B cell (primary cell): Measurements from ENCODE around the gene FAM216A. TPM values are rescaled to one million over a fixed set of nuclear protein-coding genes. Genes with fewer than 3 reads are reported as not detected.
"Not testable (repeated sequence)": the region's sequence is repeated elsewhere in the genome, so short reads cannot be mapped to it uniquely, and the experiment has no call there.

Source experiments
- ATAC-seq: fragments of 200-7000 bp; cut with Tn5 transposase; one replicate; pipeline ENCODE4 v1.10.0; 2021; ENCODE audit warnings: low read depth, mild to moderate bottlenecking, moderate number of reproducible peaks, moderate library complexity
- CTCF ChIA-PET: fragments of 350-600 bp; sonication (Branson Sonifier 250); formaldehyde crosslinking; loops from one replicate; lab custom pipeline; 2021; ENCODE audit warnings: antibody characterized with exemption, inconsistent platforms; lab: Charles Lee
- POLR2A ChIA-PET: fragments of 350-600 bp; sonication (Branson Sonifier 250); formaldehyde crosslinking; loops from one replicate; lab custom pipeline; 2021; ENCODE audit warnings: antibody characterized with exemption; lab: Charles Lee
- DNase-seq: peaks from one replicate; pipeline ENCODE4 v3.0.0; 2013
- H2AFZ ChIP-seq: 2 replicates; pipeline ENCODE4 v1.6.1; 2012; ENCODE audit warnings: mild to moderate bottlenecking, low read depth, low read length; ENCODE audit not compliant: insufficient read depth, poor library complexity, severe bottlenecking
- H3K27ac ChIP-seq, 2 donors: 1 replicate in 1 of 2; 2 replicates in 1 of 2; pipeline ENCODE4 v1.5.1; 2012 to 2013; ENCODE audit warnings: low read length in 2 of 2, mild to moderate bottlenecking in 2 of 2, moderate library complexity in 1 of 2
- H3K27me3 ChIP-seq, 4 experiments: fragments of 200-600 bp in 1 of 4; sonication (generic) in 1 of 4; replicated peaks in 1 of 4; 1 replicate in 2 of 4; 2 replicates in 2 of 4; pipeline versions ENCODE4 v1.6.1 to v1.7.0; 2013 to 2016; ENCODE audit warnings: low read length in 3 of 4, mild to moderate bottlenecking in 2 of 4, mixed read lengths in 1 of 4, moderate library complexity in 1 of 4; ENCODE audit not compliant: insufficient read depth in 4 of 4, control insufficient read depth in 3 of 4; ENCODE audit errors: control extremely low read depth in 1 of 4
- H3K36me3 ChIP-seq, 2 experiments: replicated peaks in 1 of 2; 1 replicate in 1 of 2; 2 replicates in 1 of 2; pipeline versions ENCODE4 v1.6.1 to v1.7.1; 2013; ENCODE audit warnings: low read length in 1 of 2; ENCODE audit not compliant: insufficient read depth in 2 of 2, control insufficient read depth in 1 of 2; ENCODE audit errors: control extremely low read depth in 1 of 2, extremely low read depth in 1 of 2
- H3K4me1 ChIP-seq, 2 donors: fragments of 200-600 bp in 1 of 2; sonication (generic) in 1 of 2; 1 replicate in 1 of 2; 2 replicates in 1 of 2; pipeline versions ENCODE4 v1.5.1 to v1.6.1; 2013 to 2017; ENCODE audit warnings: low read length in 2 of 2; ENCODE audit not compliant: control insufficient read depth in 2 of 2, insufficient read depth in 2 of 2
- H3K4me2 ChIP-seq: replicated peaks from 2 replicates; pipeline ENCODE3; 2012; ENCODE audit warnings: mild to moderate bottlenecking, low read depth, low read length; ENCODE audit not compliant: poor library complexity, severe bottlenecking
- H3K4me3 ChIP-seq, 5 experiments: fragments of 200-600 bp in 1 of 5; sonication (generic) in 1 of 5; 1 replicate in 3 of 5; 2 replicates in 2 of 5; pipeline versions ENCODE4 v1.5.1 to v1.7.0; 2011 to 2016; ENCODE audit warnings: low read length in 4 of 5, mild to moderate bottlenecking in 4 of 5, low read depth in 2 of 5, control low read depth in 1 of 5, moderate library complexity in 1 of 5; ENCODE audit not compliant: insufficient read depth in 1 of 5; ENCODE audit errors: control extremely low read depth in 1 of 5, extremely low read depth in 1 of 5
- H3K79me2 ChIP-seq: fragments of 200-600 bp; sonication (generic); one replicate; pipeline ENCODE4 v1.6.0; 2016; ENCODE audit warnings: low read length; ENCODE audit not compliant: control insufficient read depth, insufficient read depth
- H3K9ac ChIP-seq: fragments of 200-600 bp; sonication (generic); 2 replicates; pipeline ENCODE4 v1.6.1; 2017; ENCODE audit warnings: mild to moderate bottlenecking, low read length, moderate library complexity
- H3K9me3 ChIP-seq, 3 donors: one replicate each; pipeline versions ENCODE4 v1.6.1 to v1.7.1; 2013; ENCODE audit warnings: low read length in 2 of 3; ENCODE audit not compliant: control insufficient read depth in 2 of 3, insufficient read depth in 1 of 3; ENCODE audit errors: control extremely low read depth in 1 of 3
- H4K20me1 ChIP-seq: 2 replicates; pipeline ENCODE4 v1.6.0; 2012; ENCODE audit warnings: mild to moderate bottlenecking, low read length; ENCODE audit not compliant: insufficient read depth, control insufficient read depth, poor library complexity, severe bottlenecking
- H3K27ac Mint-ChIP-seq: one replicate; pipeline ENCODE4 v1.8.0; 2021; ENCODE audit warnings: mixed read lengths
- H3K27me3 Mint-ChIP-seq: one replicate; pipeline ENCODE4 v1.8.0; 2021; ENCODE audit warnings: mixed read lengths
- H3K4me1 Mint-ChIP-seq: one replicate; pipeline ENCODE4 v1.8.0; 2021; ENCODE audit warnings: mixed read lengths
- H3K4me3 Mint-ChIP-seq: one replicate; pipeline ENCODE4 v1.8.0; 2021; ENCODE audit warnings: mixed read lengths
- H3K9me3 Mint-ChIP-seq: one replicate; pipeline ENCODE4 v1.8.0; 2022; ENCODE audit warnings: mixed read lengths; ENCODE audit not compliant: insufficient read depth
- CTCF ChIP-seq: fragments of 200-600 bp; IDR thresholded peaks from one replicate; pipeline ENCODE4 v1.8.0; 2022; ENCODE audit warnings: antibody characterized with exemption, mild to moderate bottlenecking
- EZH2 ChIP-seq: IDR thresholded peaks from 2 replicates; pipeline ENCODE4 v1.6.1; 2012; ENCODE audit warnings: borderline replicate concordance, low read depth, mild to moderate bottlenecking, moderate library complexity, low read length; ENCODE audit not compliant: insufficient read depth, poor library complexity, severe bottlenecking
- WGBS: methylation state at CpG from one replicate; pipeline ENCODE4 v1.1.5; 2013; ENCODE audit warnings: missing lambda C conversion rate; ENCODE audit not compliant: insufficient coverage; 5-methylcytosine and 5-hydroxymethylcytosine counted together
- intact Hi-C: fragments of 100-400 bp; cut with micrococcal nuclease; formaldehyde crosslinking; loops from one replicate; pipeline ENCODE4 v1.10.0; 2022
- polyA plus RNA-seq: library from polyadenylated mRNA; depleted of rRNA; stranded (reverse); fragments of >200 nt; gene quantifications from 2 replicates; pipeline ENCODE4 v1.2.3, GENCODE V29; 2012
- total RNA-seq, 2 donors: library from RNA; stranded (reverse); fragments of 120-200 nt in 1 of 2; gene quantifications; 1 replicate in 1 of 2; 2 replicates in 1 of 2; pipeline versions ENCODE4 v1.2.3 to v1.2.4, GENCODE V29; 2013 to 2022

FAM216A gene
- total and polyA plus RNA-seq, 2 donors (not counting 1 experiment from before 2014, with no cell fraction given), result 15.7 to 19.7 TPM

- H3K36me3 ChIP-seq, result peaks cover 3 to 30% of the 10 kb centered on the region in 2 experiments
- POLR2A ChIA-PET, result interaction anchor here (0.6 kb wide), 1 partner anchor 134 kb away, joined by 8 read pairs; no protein-coding TSS in a partner anchor
- H3K4me2 ChIP-seq, H3K27ac ChIP-seq, H3K9ac ChIP-seq, H3K27ac Mint-ChIP-seq, H2AFZ ChIP-seq, DNase-seq, H3K27me3 ChIP-seq, H3K27me3 Mint-ChIP-seq, intact Hi-C loops, H3K9me3 Mint-ChIP-seq, H3K4me3 ChIP-seq, H3K4me3 Mint-ChIP-seq, H3K9me3 ChIP-seq, H4K20me1 ChIP-seq, ATAC-seq: not testable (repeated sequence)
- peaks cover 27% of the 10 kb centered on the region for H3K4me1 Mint-ChIP-seq
- peaks cover 18 to 20% of the 10 kb centered on the region in 2 donors for H3K4me1 ChIP-seq
- WGBS, result 100% methylated on average over 2 of the region's 5 CpGs
- CTCF ChIA-PET, result interaction anchor here (1.5 kb wide), 1 partner anchor 11 kb away, joined by 10 read pairs; the partner anchor contains the start of gene ARPC3
- peaks cover 47% of the 10 kb centered on the region for H3K79me2 ChIP-seq
Observed at GRCh38 chr12:110461189-110461588, 7.5 kb upstream of the FAM216A start.

- H3K9me3 Mint-ChIP-seq, result no peaks in the 10 kb centered on the region
- peaks cover 5% of the 10 kb centered on the region for H4K20me1 ChIP-seq
- TF ChIP-seq CTCF (no peak), EZH2 (no peak)
- no peak overlapping the region for H3K27ac ChIP-seq
- no peaks in the 10 kb centered on the region for H3K9me3 ChIP-seq
- H3K27ac Mint-ChIP-seq, result no peak overlapping the region
- H3K36me3 ChIP-seq, result peaks cover 1 to 24% of the 10 kb centered on the region in 2 experiments
- H3K4me1 ChIP-seq, result peaks cover 22% of the 10 kb centered on the region in 2 donors
- no peak overlapping the region for H3K4me2 ChIP-seq
- POLR2A ChIA-PET, result no interaction called here
- no peak overlapping the region for H3K4me3 ChIP-seq
- H3K79me2 ChIP-seq, result peaks cover 82% of the 10 kb centered on the region
- WGBS, result 100% methylated on average over 2 of the region's 2 CpGs
- CTCF ChIA-PET, result interaction anchor here (0.7 to 8.4 kb wide), 3 partner anchors 11 to 141 kb away, joined by 3 to 174 read pairs (median 80); partner anchors contain the start of gene ARPC3
- peaks cover 38% of the 10 kb centered on the region for H3K4me1 Mint-ChIP-seq
- H3K4me3 Mint-ChIP-seq, result no peak overlapping the region
- DNase-seq, result no peak
- intact Hi-C loops, result no loop called here
- no peak for ATAC-seq
- no peaks in the 10 kb centered on the region for H3K27me3 Mint-ChIP-seq
- no peak overlapping the region for H3K9ac ChIP-seq
- no peaks in the 10 kb centered on the region for H3K27me3 ChIP-seq
- H2AFZ ChIP-seq, result no peak overlapping the region
Observed at GRCh38 chr12:110465024-110465423, 3.6 kb upstream of the FAM216A start.

GRCh38 chr12:110465765-110466164 is 2.9 kb upstream of the FAM216A start:
- H4K20me1 ChIP-seq, H2AFZ ChIP-seq, DNase-seq, H3K27me3 ChIP-seq, H3K27me3 Mint-ChIP-seq, H3K4me3 ChIP-seq, intact Hi-C loops, H3K27ac Mint-ChIP-seq, H3K27ac ChIP-seq, H3K4me3 Mint-ChIP-seq, H3K9me3 Mint-ChIP-seq, H3K9ac ChIP-seq, H3K9me3 ChIP-seq, H3K4me2 ChIP-seq, ATAC-seq: not testable (repeated sequence)
- Histone ChIP-seq H3K4me1 (peaks cover 22 to 24% of the 10 kb centered on the region in 2 donors), H3K36me3 (peaks cover 1 to 24% of the 10 kb centered on the region in 2 experiments), H3K79me2 (peaks cover 85% of the 10 kb centered on the region)
- H3K4me1 Mint-ChIP-seq, result peaks cover 40% of the 10 kb centered on the region
- CTCF ChIA-PET, result interaction anchor here (0.7 to 8.4 kb wide), 4 partner anchors 12 to 1349 kb away, joined by 3 to 174 read pairs (median 42); partner anchors contain the start of gene ARPC3
- POLR2A ChIA-PET, result interaction anchor here (0.6 to 0.9 kb wide), 3 partner anchors 16 to 776 kb away, joined by 4 read pairs; partner anchors contain the start of gene ARPC3
- WGBS, result 93% methylated on average over 7 of the region's 11 CpGs
